Prostate gland (tissue), 2 donors: ENCODE results near the gene OR2H2. TPM values are rescaled to one million over a fixed set of nuclear protein-coding genes. Genes with fewer than 3 reads are reported as not detected.

Source experiments
- DNase-seq: peaks from one replicate; pipeline ENCODE4 v3.0.0-alpha.2; 2019; ENCODE audit warnings: low spot score
- H3K27ac ChIP-seq, 2 donors: fragments of 200-600 bp; sonication (generic); 2 replicates each; pipeline ENCODE4 v1.5.1; 2017 to 2019
- H3K27me3 ChIP-seq: fragments of 200-600 bp; sonication (generic); replicated peaks from 2 replicates; pipeline ENCODE4 v1.5.1; 2019; ENCODE audit not compliant: insufficient read depth
- H3K36me3 ChIP-seq, 2 donors: fragments of 200-600 bp; sonication (generic); 1 replicate in 1 of 2; 2 replicates in 1 of 2; pipeline versions ENCODE4 v1.5.1 to v1.8.1; 2017 to 2019
- H3K4me1 ChIP-seq: fragments of 200-600 bp; sonication (generic); replicated peaks from 2 replicates; pipeline ENCODE4 v1.5.1; 2019
- H3K4me3 ChIP-seq, 2 donors: fragments of 200-600 bp; sonication (generic); 2 replicates each; pipeline ENCODE4 v1.5.1; 2017 to 2019
- H3K9me3 ChIP-seq: fragments of 200-600 bp; sonication (generic); 2 replicates; pipeline ENCODE4 v1.5.1; 2017
- CTCF ChIP-seq, 4 experiments: fragments of 200-600 bp in 2 of 4; fragments of 450-650 bp in 2 of 4; sonication (generic) in 2 of 4; IDR thresholded peaks; 1 replicate in 3 of 4; 2 replicates in 1 of 4; pipeline ENCODE4 v1.5.1; 2016 to 2019; ENCODE audit warnings: antibody characterized with exemption in 4 of 4, mild to moderate bottlenecking in 2 of 4, moderate library complexity in 2 of 4
- POLR2A ChIP-seq: fragments of 450-650 bp; IDR thresholded peaks from one replicate; pipeline ENCODE4 v1.6.1; 2016; ENCODE audit warnings: antibody characterized with exemption, mild to moderate bottlenecking
- POLR2AphosphoS5 ChIP-seq: sonication (generic); formaldehyde crosslinking; IDR thresholded peaks from one replicate; pipeline ENCODE4 v1.6.1; 2017; ENCODE audit warnings: antibody characterized with exemption
- WGBS: methylation state at CpG from one replicate; pipeline ENCODE4 v1.1.5; 2018; 5-methylcytosine and 5-hydroxymethylcytosine counted together
- intact Hi-C: fragments of 100-400 bp; cut with DNase I; formaldehyde crosslinking; loops from one replicate; pipeline ENCODE4 v1.14.2; 2022
- small RNA-seq, 2 donors: library from RNA; depleted of rRNA; stranded (forward); fragments of <200 nt; gene quantifications; one replicate each; pipeline ENCODE3, GENCODE V24; 2016
- total RNA-seq, 2 donors: library from RNA; depleted of rRNA; stranded (reverse); fragments of >200 nt; gene quantifications; one replicate each; pipeline ENCODE4 v1.1.0, GENCODE V29; 2016

Gene OR2H2
- total RNA-seq, 2 donors from 2014 or later = not detected

DNA sequence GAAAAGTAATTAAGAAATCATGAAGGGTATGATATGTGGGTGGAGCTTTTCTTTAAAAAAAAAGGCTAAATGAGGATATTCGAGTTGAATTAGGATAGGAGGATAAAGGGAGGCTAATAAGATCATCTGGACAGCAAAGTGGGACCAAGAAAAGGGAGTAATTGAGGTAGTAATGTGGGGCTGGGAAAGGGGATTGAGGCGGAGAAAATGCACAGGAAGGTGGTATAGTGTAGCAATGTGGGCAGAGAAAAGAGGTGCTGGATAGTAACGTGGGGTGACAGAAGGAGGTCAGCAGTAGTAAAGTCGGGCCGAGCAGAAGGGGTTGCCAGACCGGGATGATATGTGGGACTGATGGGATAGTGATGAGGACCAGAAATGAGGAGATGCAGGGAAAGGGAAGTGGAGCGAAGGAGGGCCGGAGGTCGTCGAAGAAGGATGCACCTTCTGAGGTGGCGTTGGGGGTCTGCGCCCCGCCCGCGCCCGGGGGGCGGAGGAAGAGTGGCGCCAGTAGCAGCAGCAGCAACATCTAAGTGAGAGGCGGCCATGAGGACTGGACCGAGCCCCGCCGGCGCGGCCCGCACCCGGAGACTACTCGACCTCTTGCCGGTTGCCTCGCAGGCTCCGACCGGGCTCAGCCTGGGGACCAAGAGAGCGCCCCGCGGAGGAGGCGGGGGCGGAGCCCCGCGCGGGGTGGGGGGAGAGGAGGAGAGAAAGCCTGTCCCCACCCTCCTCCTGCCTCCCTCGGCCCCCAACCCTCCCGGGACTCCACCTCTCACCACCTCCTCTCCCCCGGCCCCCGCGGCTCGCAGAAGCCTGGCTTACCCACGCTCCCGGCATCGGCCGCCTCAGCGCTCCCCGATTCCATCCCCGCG lies 47.2 kb downstream of the OR2H2 start:
- Histone ChIP-seq H3K9me3 (no peaks in the 10 kb centered on the region), H3K27ac (peak overlapping the region; percentile 82 to 86), H3K36me3 (no peaks in the 10 kb centered on the region), H3K4me3 (peak overlapping the region; percentile 64 to 65), H3K4me1 (no peaks in the 10 kb centered on the region), H3K27me3 (no peaks in the 10 kb centered on the region)
- WGBS = 4% methylated on average over 33 of the region's 53 CpGs
- DNase-seq = peak; percentile 58
- intact Hi-C loops = no loop called here
- no peak for TF ChIP-seq CTCF (IDR thresholded peaks at IDR 0.05)
- no peak for TF ChIP-seq POLR2A
- no peak for TF ChIP-seq POLR2AphosphoS5

- peak; percentile 89 for DNase-seq
- WGBS = 1% methylated on average over 56 of the region's 57 CpGs
- H3K27me3 ChIP-seq = no peaks in the 10 kb centered on the region
- no peaks in the 10 kb centered on the region for H3K4me1 ChIP-seq
- no peaks in the 10 kb centered on the region for H3K36me3 ChIP-seq
- H3K9me3 ChIP-seq = no peaks in the 10 kb centered on the region
- peak within 1 kb of the TSS; percentile 64 to 65 for H3K4me3 ChIP-seq
- peak; percentile 61 for TF ChIP-seq POLR2A
- no peak for TF ChIP-seq CTCF (IDR thresholded peaks at IDR 0.05)
- peak; percentile 78 for TF ChIP-seq POLR2AphosphoS5
- intact Hi-C loops = no loop called here
- H3K27ac ChIP-seq = peak within 1 kb of the TSS; percentile 82 to 86
Observed at GRCh38 chr6:29632789-29633533, 48.0 kb downstream of the OR2H2 start, which contains the start of gene GABBR1. Gene GABBR1 (minus strand): TSS chr6:29633183. CDS start chr6:29632385, 798 bp downstream.

DNA sequence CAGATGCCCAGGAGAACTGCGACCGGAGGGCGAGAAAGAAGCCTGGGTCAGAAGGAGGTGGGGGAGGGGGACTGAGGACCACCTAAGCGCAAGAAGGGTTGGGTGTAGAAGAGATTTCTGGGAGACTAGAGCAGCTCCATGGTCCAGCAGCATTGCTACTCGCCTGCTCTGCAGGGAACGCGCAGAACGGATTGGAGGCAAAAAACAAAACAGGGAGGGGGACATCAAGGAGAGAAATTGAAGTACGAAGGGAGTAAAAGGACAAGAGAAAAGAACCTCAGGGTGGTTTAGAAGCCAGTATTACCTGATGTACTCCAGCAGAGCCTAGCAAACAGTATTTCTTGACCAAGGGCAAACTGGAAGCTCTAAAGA lies 48.6 kb downstream of the OR2H2 start:
- Histone ChIP-seq H3K4me3 (peak overlapping the region; percentile 64 to 65), H3K4me1 (no peaks in the 10 kb centered on the region)

GRCh38 chr6:29637247-29637646 lies 52.3 kb downstream of the OR2H2 start:
- no peaks in the 10 kb centered on the region for H3K4me1 ChIP-seq
- DNase-seq = no peak
- H3K4me3 ChIP-seq = no peak overlapping the region
- no peaks in the 10 kb centered on the region for H3K27me3 ChIP-seq
- no peaks in the 10 kb centered on the region for H3K9me3 ChIP-seq
- intact Hi-C loops = no loop called here
- H3K27ac ChIP-seq = no peak overlapping the region
- WGBS = 94% methylated on average over 9 of the region's 9 CpGs
- H3K36me3 ChIP-seq = no peaks in the 10 kb centered on the region
- TF ChIP-seq POLR2AphosphoS5 (no peak), CTCF (IDR thresholded peaks at IDR 0.05) (no peak), POLR2A (no peak)

More for the DNA sequence above, 48.6 kb downstream of the OR2H2 start:
- intact Hi-C loops = no loop called here
- TF ChIP-seq POLR2AphosphoS5 = no peak
- TF ChIP-seq CTCF (IDR thresholded peaks at IDR 0.05) = no peak
- no peak for TF ChIP-seq POLR2A
- WGBS = 1% methylated on average over 9 of the region's 9 CpGs
- Histone ChIP-seq H3K36me3 (no peaks in the 10 kb centered on the region), H3K27me3 (no peaks in the 10 kb centered on the region), H3K9me3 (no peaks in the 10 kb centered on the region), H3K27ac (peak overlapping the region; percentile 82 to 86)
- DNase-seq = no peak

Small RNA genes within 50 kb of the gene (small RNA-seq; reads per million reads assigned to genes)
- gene SNORD32B (0.30 to 0.37 reads per million in 2 donors), gene SUMO2P1 (0 reads per million in 2 donors), gene TMEM183AP1 (0 reads per million in 2 donors)

Other genes starting within 250 kb of the OR2H2 start
- not detected for gene OR5V1, start 216.3 kb upstream of the OR2H2 start, total RNA-seq
- not detected for gene OR12D3, start 209.8 kb upstream of the OR2H2 start, total RNA-seq
- not detected for gene OR12D2, start 189.5 kb upstream of the OR2H2 start, total RNA-seq
- not detected for gene OR12D1, start 170.2 kb upstream of the OR2H2 start, total RNA-seq
- gene OR10C1, start 145.8 kb upstream of the OR2H2 start, total RNA-seq = not detected
- gene OR11A1, start 128.1 kb upstream of the OR2H2 start, total RNA-seq = under 1 TPM in 1 of 2 donors, not detected in 1; 0.23 TPM
- gene OR2H1, start 128.0 kb upstream of the OR2H2 start, total RNA-seq = 1 to 10 TPM in 1 of 2 donors, not detected in 1; 1.1 TPM
- not detected for gene MAS1L, start 97.2 kb upstream of the OR2H2 start, total RNA-seq
- gene UBD, start 25.4 kb upstream of the OR2H2 start, total RNA-seq = 10 to 100 TPM in 1 of 2 donors, 1 to 10 TPM in 1; 2.0 to 11.3 TPM
- gene GABBR1, start 48.1 kb downstream of the OR2H2 start, total RNA-seq = 10 to 100 TPM; 19.4 to 30.7 TPM
- gene MOG, start 72.0 kb downstream of the OR2H2 start, total RNA-seq = not detected
- gene ZFP57, start 96.0 kb downstream of the OR2H2 start, total RNA-seq = 1 to 10 TPM in 1 of 2 donors, under 1 TPM in 1; 0.57 to 1.7 TPM
- 10 to 100 TPM; 34.0 to 62.1 TPM for gene HLA-F, start 138.3 kb downstream of the OR2H2 start, total RNA-seq
- gene HLA-G, start 242.7 kb downstream of the OR2H2 start, total RNA-seq = 1 to 10 TPM in 1 of 2 donors, not detected in 1; 1.8 TPM